H1 (cell line): Measurements from ENCODE around the gene IQCK. TPM values are rescaled to one million over a fixed set of nuclear protein-coding genes. Genes with fewer than 3 reads are reported as not detected.

Source experiments
- CTCF ChIA-PET: fragments of 300-600 bp; sonication (Branson Sonifier 250); formaldehyde crosslinking; loops from one replicate; lab custom pipeline; 2021; ENCODE audit not compliant: partially characterized antibody; lab: Charles Lee
- POLR2A ChIA-PET: fragments of 300-600 bp; sonication (Branson Sonifier 250); formaldehyde crosslinking; loops from one replicate; lab custom pipeline; 2021; ENCODE audit warnings: inconsistent platforms; ENCODE audit not compliant: partially characterized antibody; lab: Charles Lee
- DNase-seq, 2 experiments: peaks; one replicate each; pipeline versions ENCODE4 v3.0.0 to v3.0.0-alpha.2; 2010 to 2022; ENCODE audit warnings: low spot score in 2 of 2, low read depth in 1 of 2, mixed read lengths in 1 of 2
- FAIRE-seq: peaks from 2 replicates; lab custom pipeline; 2011; peaks lifted over from hg19 to GRCh38; lab: Jason Lieb, UNC
- H2AFZ ChIP-seq: 2 replicates; pipeline ENCODE4 v1.8.1; 2012; ENCODE audit warnings: low read length, inconsistent platforms
- H2AK5ac ChIP-seq: 2 replicates; pipeline ENCODE4 v1.6.1; 2013; ENCODE audit warnings: low read depth, low read length
- H2BK120ac ChIP-seq: replicated peaks from 2 replicates; pipeline ENCODE3; 2013; ENCODE audit warnings: low read depth, low read length, inconsistent platforms
- H2BK12ac ChIP-seq: 2 replicates; pipeline ENCODE4 v1.6.1; 2013; ENCODE audit warnings: low read depth, low read length
- H2BK15ac ChIP-seq: 2 replicates; pipeline ENCODE4 v1.6.1; 2013; ENCODE audit warnings: low read length
- H2BK20ac ChIP-seq: 2 replicates; pipeline ENCODE4 v1.6.1; 2013; ENCODE audit warnings: low read length
- H2BK5ac ChIP-seq: 2 replicates; pipeline ENCODE4 v1.6.1; 2013; ENCODE audit warnings: low read depth, low read length
- H3K14ac ChIP-seq: 2 replicates; pipeline ENCODE4 v1.6.1; 2013; ENCODE audit warnings: inconsistent platforms; ENCODE audit not compliant: insufficient read length
- H3K18ac ChIP-seq: 2 replicates; pipeline ENCODE4 v1.6.1; 2013; ENCODE audit warnings: low read length; ENCODE audit errors: extremely low read depth
- H3K23ac ChIP-seq: 2 replicates; pipeline ENCODE4 v1.6.1; 2013; ENCODE audit warnings: inconsistent platforms; ENCODE audit not compliant: insufficient read length
- H3K23me2 ChIP-seq: 2 replicates; pipeline ENCODE4 v1.6.1; 2013; ENCODE audit warnings: low read depth, low read length
- H3K27ac ChIP-seq: 2 replicates; pipeline ENCODE4 v1.6.1; 2011; ENCODE audit warnings: low read depth, low read length, inconsistent platforms
- H3K27me3 ChIP-seq, 4 experiments: replicated peaks in 1 of 4; 1 replicate in 1 of 4; 2 replicates in 3 of 4; pipeline versions ENCODE4 v1.6.1 to v1.8.1; 2011 to 2013; ENCODE audit warnings: low read length in 3 of 4, mild to moderate bottlenecking in 3 of 4, inconsistent platforms in 2 of 4, mixed read lengths in 2 of 4, moderate library complexity in 1 of 4; ENCODE audit not compliant: control insufficient read depth in 3 of 4, insufficient read depth in 3 of 4; ENCODE audit errors: extremely low read depth in 1 of 4
- H3K36me3 ChIP-seq, 4 experiments: 2 replicates each; pipeline versions ENCODE4 v1.6.1 to v1.8.1; 2011 to 2013; ENCODE audit warnings: mild to moderate bottlenecking in 4 of 4, low read length in 3 of 4, moderate library complexity in 2 of 4, control low read depth in 1 of 4, inconsistent platforms in 1 of 4; ENCODE audit not compliant: insufficient read depth in 4 of 4, control insufficient read depth in 2 of 4
- H3K4ac ChIP-seq: replicated peaks from 2 replicates; pipeline ENCODE3; 2013; ENCODE audit warnings: low read length, low read depth, mixed read lengths, inconsistent platforms; ENCODE audit not compliant: insufficient read length
- H3K4me1 ChIP-seq, 4 experiments: replicated peaks in 1 of 4; 1 replicate in 1 of 4; 2 replicates in 3 of 4; pipeline versions ENCODE4 v1.6.1 to v1.8.1; 2011 to 2013; ENCODE audit warnings: low read length in 3 of 4, inconsistent platforms in 2 of 4, mixed read lengths in 1 of 4; ENCODE audit not compliant: insufficient read depth in 4 of 4, control insufficient read depth in 3 of 4
- H3K4me2 ChIP-seq, 2 experiments: 2 replicates each; pipeline versions ENCODE4 v1.6.1 to v1.8.1; 2011 to 2013; ENCODE audit warnings: low read depth in 2 of 2, low read length in 2 of 2, control low read depth in 1 of 2, inconsistent platforms in 1 of 2, mild to moderate bottlenecking in 1 of 2; ENCODE audit not compliant: insufficient read depth in 1 of 2
- H3K4me3 ChIP-seq, 4 experiments: fragments of 200-600, 300-600 bp in 1 of 4; sonication (generic), shearing (Covaris generic), sonication (Bioruptor Twin) in 1 of 4; 2 replicates each; pipeline versions ENCODE4 v1.5.1 to v1.8.1; 2011 to 2016; ENCODE audit warnings: low read length in 4 of 4, low read depth in 3 of 4, control low read depth in 2 of 4, inconsistent platforms in 2 of 4, mild to moderate bottlenecking in 2 of 4, mixed read lengths in 1 of 4, moderate library complexity in 1 of 4; ENCODE audit not compliant: insufficient read depth in 2 of 4; ENCODE audit errors: extremely low read depth in 1 of 4
- H3K56ac ChIP-seq: replicated peaks from 2 replicates; pipeline ENCODE3; 2013; ENCODE audit warnings: low read depth, mild to moderate bottlenecking, mixed read lengths, low read length, inconsistent platforms; ENCODE audit not compliant: insufficient read length
- H3K79me1 ChIP-seq: 2 replicates; pipeline ENCODE4 v1.6.1; 2013; ENCODE audit warnings: low read depth, low read length, control low read depth
- H3K79me2 ChIP-seq, 2 experiments: 2 replicates each; pipeline versions ENCODE4 v1.6.1 to v1.8.1; 2012 to 2013; ENCODE audit warnings: low read length in 2 of 2, mild to moderate bottlenecking in 2 of 2, inconsistent platforms in 1 of 2; ENCODE audit not compliant: insufficient read depth in 2 of 2, control insufficient read depth in 1 of 2
- H3K9ac ChIP-seq, 4 experiments: replicated peaks in 1 of 4; 1 replicate in 1 of 4; 2 replicates in 3 of 4; pipeline versions ENCODE4 v1.6.1 to v1.8.1; 2011 to 2013; ENCODE audit warnings: low read depth in 3 of 4, low read length in 3 of 4, control low read depth in 2 of 4, mild to moderate bottlenecking in 2 of 4, moderate library complexity in 2 of 4, inconsistent platforms in 1 of 4; ENCODE audit errors: extremely low read depth in 1 of 4
- H3K9me3 ChIP-seq, 2 experiments: 2 replicates each; pipeline versions ENCODE4 v1.6.1 to v1.8.1; 2012 to 2013; ENCODE audit warnings: mild to moderate bottlenecking in 2 of 2, moderate library complexity in 2 of 2, control low read depth in 1 of 2, inconsistent platforms in 1 of 2, low read depth in 1 of 2, low read length in 1 of 2, mixed read lengths in 1 of 2; ENCODE audit not compliant: insufficient read depth in 2 of 2
- H4K20me1 ChIP-seq, 2 experiments: replicated peaks in 1 of 2; 2 replicates each; pipeline versions ENCODE3 to v1.8.1; 2011 to 2013; ENCODE audit warnings: inconsistent platforms in 2 of 2, low read length in 2 of 2, mild to moderate bottlenecking in 1 of 2; ENCODE audit not compliant: insufficient read depth in 2 of 2, control insufficient read depth in 1 of 2
- H4K5ac ChIP-seq: 2 replicates; pipeline ENCODE4 v1.6.1; 2013; ENCODE audit warnings: low read length, low read depth, mixed read lengths, inconsistent platforms; ENCODE audit not compliant: insufficient read length
- H4K8ac ChIP-seq: 2 replicates; pipeline ENCODE4 v1.8.0; 2013; ENCODE audit warnings: mild to moderate bottlenecking, moderate library complexity, low read length, inconsistent platforms; ENCODE audit not compliant: insufficient read depth; ENCODE audit errors: extremely low read depth
- H4K91ac ChIP-seq: replicated peaks from 2 replicates; pipeline ENCODE3; 2013; ENCODE audit warnings: low read length, mixed read lengths, inconsistent platforms; ENCODE audit not compliant: insufficient read length
- ATF2 ChIP-seq: IDR thresholded peaks from 2 replicates; pipeline ENCODE4 v1.6.1; 2012; ENCODE audit warnings: low read length, inconsistent platforms
- CEBPB ChIP-seq: IDR thresholded peaks from 2 replicates; pipeline ENCODE4 v1.6.1; 2012; ENCODE audit warnings: low read depth, low read length
- YY1 ChIP-seq: IDR thresholded peaks from 2 replicates; pipeline ENCODE4 v1.6.1; 2011; ENCODE audit warnings: low read depth, mild to moderate bottlenecking, low read length
- WGBS, 2 experiments: shearing (Covaris generic) in 1 of 2; methylation state at CpG; one replicate each; pipeline versions ENCODE4 v1.1.6 to v1.1.7; 2013 to 2015; ENCODE audit warnings: low lambda C conversion rate in 2 of 2, mixed read lengths in 2 of 2, inconsistent platforms in 1 of 2, low coverage in 1 of 2, missing lambda C conversion rate in 1 of 2; ENCODE audit not compliant: insufficient replicate concordance in 2 of 2, insufficient coverage in 1 of 2, insufficient read length in 1 of 2; ENCODE audit errors: extremely low coverage in 1 of 2, missing lambda C conversion rate in 1 of 2; 5-methylcytosine and 5-hydroxymethylcytosine counted together
- polyA plus RNA-seq, 7 experiments: library from polyadenylated mRNA; depleted of rRNA in 3 of 7; stranded (reverse) in 5 of 7; unstranded in 2 of 7; fragments of >200 nt in 5 of 7; fragments of 200-250 nt in 2 of 7; gene quantifications; 1 replicate in 5 of 7; 2 replicates in 1 of 7; 4 replicates in 1 of 7; pipeline versions ENCODE4 v1.2.1 to v1.2.3, GENCODE V29; 2011 to 2013; ENCODE audit warnings: missing spikeins in 2 of 7, mixed read lengths in 2 of 7
- total RNA-seq: library from RNA; stranded (reverse); fragmentation: NEBNext Ultra II Directional; extraction: Animal tissue kit (Norgen Biotek cat#: 25700); gene quantifications from 2 replicates; pipeline ENCODE4 v1.2.1, GENCODE V29; 2021

The IQCK gene
- total and polyA plus RNA-seq, 2 of the 8 experiments (the other 6 are each of a cell fraction or from before 2014, with no cell fraction given): 6.2 to 9.3 TPM

- peak overlapping the region; percentile 93 for H3K27ac ChIP-seq
- no peak overlapping the region for H3K14ac ChIP-seq
- no peaks in the 10 kb centered on the region for H3K9me3 ChIP-seq
- TF ChIP-seq YY1 (peak; percentile 87), CEBPB (no peak), ATF2 (peak; percentile 72; the same call in 1 of the 2 replicates)
- TF ChIP-seq, all 59 proteins: peak for 2
- H4K8ac ChIP-seq: no peak overlapping the region
- H3K4me1 ChIP-seq: peaks cover 18 to 45% (median 40%) of the 10 kb centered on the region in 4 experiments
- H2AFZ ChIP-seq: no peak overlapping the region
- H2BK20ac ChIP-seq: peak overlapping the region; percentile 99
- H3K23ac ChIP-seq: no peak overlapping the region
- peak overlapping the region in 2 of 4 experiments; percentile 49 to 64; a peak in 4 of 7 replicates for H3K9ac ChIP-seq
- peak overlapping the region; percentile 18 to 49 (median 32); a peak in 6 of 8 replicates for H3K4me3 ChIP-seq
- peak overlapping the region; percentile 17; the same call in 1 of the 2 replicates for H2AK5ac ChIP-seq
- peaks cover 12 to 63% (median 24%) of the 10 kb centered on the region in 4 experiments for H3K36me3 ChIP-seq
- FAIRE-seq (peak; percentile 45), DNase-seq (no peak)
- WGBS, 2 experiments: 19% methylated on average over 3 of the region's 3 CpGs; no CpG with 5 or more reads in 1 of the 2 experiments
- peak overlapping the region; percentile 97 for H4K91ac ChIP-seq
- peaks cover 0 to 34% of the 10 kb centered on the region in 2 experiments; a peak in 2 of 4 replicates for H3K79me2 ChIP-seq
- H3K79me1 ChIP-seq: peaks cover 2% of the 10 kb centered on the region; the same call in 1 of the 2 replicates
- no peaks in the 10 kb centered on the region for H4K20me1 ChIP-seq
- peak overlapping the region; percentile 46 for H3K4ac ChIP-seq
- peak overlapping the region; percentile 71 for H3K56ac ChIP-seq
- H4K5ac ChIP-seq: peak overlapping the region; percentile 97
- H3K23me2 ChIP-seq: peaks cover 7% of the 10 kb centered on the region
- H2BK12ac ChIP-seq: peak overlapping the region; percentile 100; the same call in 1 of the 2 replicates
- no peaks in the 10 kb centered on the region for H3K27me3 ChIP-seq
- H3K18ac ChIP-seq: peak overlapping the region; percentile 100
- H3K4me2 ChIP-seq: peak overlapping the region; percentile 61 to 88
- peak overlapping the region; percentile 100 for H2BK5ac ChIP-seq
- CTCF ChIA-PET: interaction anchor here (0.9 to 1.5 kb wide), 3 partner anchors 9 to 23 kb away, joined by 3 to 5 read pairs (median 4); partner anchors contain the start of gene GPRC5B
- peak overlapping the region; percentile 89 for H2BK120ac ChIP-seq
- POLR2A ChIA-PET: interaction anchor here (0.6 to 9.2 kb wide), 12 partner anchors 8 to 158 kb away, joined by 3 to 114 read pairs (median 4); partner anchors contain the start of genes GPRC5B, IQCK and KNOP1
- H2BK15ac ChIP-seq: no peak overlapping the region
Observed at GRCh38 chr16:19861133-19861532, 143.1 kb downstream of the IQCK start.
